PC-3 (cell line): ENCODE results near the gene BLCAP. TPM values are rescaled to one million over a fixed set of nuclear protein-coding genes. Genes with fewer than 3 reads are reported as not detected.

Experiments
- ATAC-seq: fragments of 200-7000 bp; cut with Tn5 transposase; 2 replicates; pipeline ENCODE4 v1.9.1; 2020; ENCODE audit warnings: mild to moderate bottlenecking, moderate library complexity
- BruUV-seq: library from RNA; stranded (reverse); fragments of 400-500 nt; replicated peaks from 2 replicates; lab custom pipeline; 2021; lab: Mats Ljungman, UMichigan
- CTCF ChIA-PET: fragments of 300-600 bp; sonication (Branson Sonifier 250); formaldehyde crosslinking; loops from one replicate; lab custom pipeline; 2022; ENCODE audit warnings: antibody characterized with exemption; lab: Charles Lee
- POLR2A ChIA-PET: fragments of 300-600 bp; sonication (Branson Sonifier 250); formaldehyde crosslinking; loops from one replicate; lab custom pipeline; 2022; ENCODE audit warnings: antibody characterized with exemption; ENCODE audit not compliant: unreplicated experiment; lab: Charles Lee
- DNase-seq: peaks from one replicate; pipeline ENCODE4 v3.0.0-alpha.2; 2015
- H2AFZ ChIP-seq: fragments of 300-600 bp; sonication (generic); 2 replicates; pipeline ENCODE4 v1.6.0; 2016; ENCODE audit warnings: antibody characterized with exemption, low read length
- H3F3A ChIP-seq: fragments of 300-600 bp; sonication (generic); one replicate; pipeline ENCODE4 v1.6.0; 2017; ENCODE audit warnings: antibody characterized with exemption, low read length, control low read depth, mild to moderate bottlenecking; ENCODE audit not compliant: unreplicated experiment
- H3K27ac ChIP-seq: fragments of 300-600 bp; sonication (generic); 2 replicates; pipeline ENCODE4 v1.5.1; 2016; ENCODE audit warnings: mild to moderate bottlenecking, low read length
- H3K27me3 ChIP-seq: fragments of 300-600 bp; sonication (generic); 2 replicates; pipeline ENCODE4 v1.6.1; 2016; ENCODE audit warnings: low read length, mixed read lengths
- H3K36me3 ChIP-seq: fragments of 300-600 bp; sonication (generic); 2 replicates; pipeline ENCODE4 v1.6.1; 2016; ENCODE audit warnings: low read depth, mixed run types, low read length, mixed read lengths
- H3K4me1 ChIP-seq: fragments of 300-600 bp; sonication (generic); 2 replicates; pipeline ENCODE4 v1.5.1; 2016; ENCODE audit warnings: low read length; ENCODE audit not compliant: insufficient read depth
- H3K4me2 ChIP-seq: fragments of 300-600 bp; sonication (generic); 2 replicates; pipeline ENCODE4 v1.6.0; 2016; ENCODE audit warnings: low read length
- H3K4me3 ChIP-seq: fragments of 300-600 bp; sonication (generic); 2 replicates; pipeline ENCODE4 v1.5.1; 2016; ENCODE audit warnings: mild to moderate bottlenecking, low read length, mixed read lengths
- H3K79me2 ChIP-seq: fragments of 300-600 bp; sonication (generic); 2 replicates; pipeline ENCODE4 v1.6.1; 2017; ENCODE audit warnings: low read length, mixed read lengths
- H3K9ac ChIP-seq: fragments of 300-600 bp; sonication (generic); 2 replicates; pipeline ENCODE4 v1.6.0; 2016; ENCODE audit warnings: mild to moderate bottlenecking, low read length
- H3K9me2 ChIP-seq: fragments of 300-600 bp; sonication (generic); replicated peaks from 2 replicates; pipeline ENCODE4 v1.6.1; 2016; ENCODE audit warnings: mixed run types, low read length, mixed read lengths
- H3K9me3 ChIP-seq: fragments of 300-600 bp; sonication (generic); 2 replicates; pipeline ENCODE4 v1.6.1; 2016; ENCODE audit warnings: low read length, mixed read lengths
- H4K20me1 ChIP-seq: fragments of 300-600 bp; sonication (generic); 2 replicates; pipeline ENCODE4 v1.6.1; 2016; ENCODE audit warnings: low read length, mixed read lengths
- EZH2 ChIP-seq: fragments of 300-600 bp; sonication (generic); IDR thresholded peaks from one replicate; pipeline ENCODE4 v1.6.1; 2017; ENCODE audit warnings: antibody characterized with exemption, mild to moderate bottlenecking, low read length; ENCODE audit not compliant: unreplicated experiment
- EZH2phosphoT487 ChIP-seq: fragments of 300-600 bp; sonication (generic); IDR thresholded peaks from 2 replicates; pipeline ENCODE4 v1.6.1; 2018; ENCODE audit warnings: mild to moderate bottlenecking, antibody characterized with exemption, low read length, borderline replicate concordance
- intact Hi-C: fragments of 100-400 bp; cut with micrococcal nuclease; formaldehyde crosslinking; loops from 2 replicates; pipeline ENCODE4 v1.9.0; 2023
- total RNA-seq: library from RNA; depleted of rRNA; stranded (reverse); fragments of >200 nt; gene quantifications from 2 replicates; pipeline ENCODE4 v1.2.3, GENCODE V29; 2014
- TF ChIP-seq, protein P1 (sequence below): fragments of 300-600 bp; sonication (generic); conservative IDR thresholded peaks from 2 replicates; pipeline ENCODE4 v1.5.1; 2017; ENCODE audit warnings: antibody characterized with exemption, low read depth, mild to moderate bottlenecking, low read length

The BLCAP gene
- total RNA-seq, 1 experiment from 2014 or later: 100 TPM

DNA sequence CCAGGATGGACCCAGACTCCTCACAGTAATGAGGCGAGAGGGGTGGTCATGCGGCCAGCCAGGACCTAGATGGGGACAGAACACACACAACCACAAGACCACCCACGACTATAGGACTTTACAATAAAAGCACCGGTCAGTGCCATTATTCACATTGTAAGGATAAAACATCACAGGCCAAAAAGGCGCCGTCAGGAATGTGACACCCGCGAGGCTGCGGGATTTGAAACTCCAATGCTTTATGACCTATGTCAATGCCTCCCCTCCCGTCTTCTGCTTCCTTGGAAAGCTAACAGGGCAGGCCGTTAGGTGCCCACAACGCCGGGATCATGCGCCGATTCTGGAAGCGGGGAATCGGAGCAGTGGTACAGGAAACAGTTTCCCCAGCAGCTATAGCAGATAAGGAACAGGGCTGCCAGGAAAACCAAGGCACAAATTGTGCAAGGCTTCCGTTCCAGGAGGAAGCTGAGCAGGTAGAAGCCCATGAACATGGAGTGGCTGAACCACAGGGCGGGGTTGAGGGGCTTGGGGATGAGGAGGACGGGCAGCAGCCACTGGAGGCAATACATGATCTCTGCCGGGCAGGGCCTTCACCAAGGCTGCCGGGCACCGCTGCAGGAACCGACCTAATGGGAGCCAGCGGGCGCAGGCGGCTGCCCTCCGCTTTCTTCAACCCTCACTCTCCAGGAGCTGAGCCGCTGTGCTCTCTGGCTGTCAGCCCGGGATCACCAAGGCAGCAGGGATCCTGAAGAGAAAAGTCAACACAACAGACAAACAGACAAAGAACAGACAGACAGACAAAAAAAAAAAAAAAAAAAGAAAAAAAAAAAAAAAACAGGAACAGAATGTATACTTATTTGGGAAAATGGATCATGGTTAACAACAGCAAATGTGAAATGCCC, 8.8 kb downstream of the BLCAP start:
- CTCF ChIA-PET: no interaction called here
- H3K27me3 ChIP-seq: no peaks in the 10 kb centered on the region
- no peak overlapping the region for H3K4me3 ChIP-seq
- intact Hi-C loops: no loop called here
- no peak overlapping the region for H3K9ac ChIP-seq
- no peak overlapping the region for H3K27ac ChIP-seq
- no peak for DNase-seq
- peaks cover 56% of the 10 kb centered on the region for H4K20me1 ChIP-seq
- no peak for TF ChIP-seq EZH2phosphoT487
- no peak for TF ChIP-seq EZH2
- TF ChIP-seq, protein P1, sequence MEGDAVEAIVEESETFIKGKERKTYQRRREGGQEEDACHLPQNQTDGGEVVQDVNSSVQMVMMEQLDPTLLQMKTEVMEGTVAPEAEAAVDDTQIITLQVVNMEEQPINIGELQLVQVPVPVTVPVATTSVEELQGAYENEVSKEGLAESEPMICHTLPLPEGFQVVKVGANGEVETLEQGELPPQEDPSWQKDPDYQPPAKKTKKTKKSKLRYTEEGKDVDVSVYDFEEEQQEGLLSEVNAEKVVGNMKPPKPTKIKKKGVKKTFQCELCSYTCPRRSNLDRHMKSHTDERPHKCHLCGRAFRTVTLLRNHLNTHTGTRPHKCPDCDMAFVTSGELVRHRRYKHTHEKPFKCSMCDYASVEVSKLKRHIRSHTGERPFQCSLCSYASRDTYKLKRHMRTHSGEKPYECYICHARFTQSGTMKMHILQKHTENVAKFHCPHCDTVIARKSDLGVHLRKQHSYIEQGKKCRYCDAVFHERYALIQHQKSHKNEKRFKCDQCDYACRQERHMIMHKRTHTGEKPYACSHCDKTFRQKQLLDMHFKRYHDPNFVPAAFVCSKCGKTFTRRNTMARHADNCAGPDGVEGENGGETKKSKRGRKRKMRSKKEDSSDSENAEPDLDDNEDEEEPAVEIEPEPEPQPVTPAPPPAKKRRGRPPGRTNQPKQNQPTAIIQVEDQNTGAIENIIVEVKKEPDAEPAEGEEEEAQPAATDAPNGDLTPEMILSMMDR: no peak
- no peaks in the 10 kb centered on the region for H3F3A ChIP-seq
- H3K79me2 ChIP-seq: peaks cover 99% of the 10 kb centered on the region
- peaks cover 42% of the 10 kb centered on the region for H3K36me3 ChIP-seq
- H3K4me2 ChIP-seq: no peak overlapping the region
- peaks cover 12% of the 10 kb centered on the region for H3K4me1 ChIP-seq
- no TSS peak for BruUV-seq
- POLR2A ChIA-PET: no interaction called here
- H3K9me2 ChIP-seq: no peaks in the 10 kb centered on the region
- no peaks in the 10 kb centered on the region for H3K9me3 ChIP-seq
- ATAC-seq: no peak
- no peak overlapping the region for H2AFZ ChIP-seq

DNA sequence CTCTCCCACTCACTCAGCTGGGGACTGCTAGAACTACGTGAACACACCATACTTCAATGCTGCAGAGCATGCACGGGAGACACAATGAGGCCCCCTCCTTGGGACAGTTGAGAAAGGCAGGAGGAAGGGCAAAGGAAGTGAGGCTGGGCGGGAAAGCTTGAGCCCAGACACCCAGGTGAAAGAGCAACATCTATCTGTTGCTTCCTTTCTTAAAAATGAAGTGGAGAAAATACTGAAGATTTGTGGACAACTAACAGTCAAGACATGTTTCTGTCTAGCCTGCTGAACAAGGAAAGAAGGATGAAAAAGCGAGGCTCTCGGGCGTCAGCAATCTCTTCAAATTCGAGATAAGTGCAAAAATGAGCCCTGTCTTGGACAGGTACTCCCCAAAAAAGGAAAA, 9.6 kb downstream of the BLCAP start:
- intact Hi-C loops: no loop called here

More for the DNA sequence above, 9.6 kb downstream of the BLCAP start:
- ChIA-PET CTCF (no interaction called here), POLR2A (no interaction called here)
- no peaks in the 10 kb centered on the region for H3K9me3 ChIP-seq
- no peaks in the 10 kb centered on the region for H3K9me2 ChIP-seq
- TF ChIP-seq EZH2 (no peak), EZH2phosphoT487 (no peak)
- TF ChIP-seq, protein P1: no peak
- no peak overlapping the region for H3K9ac ChIP-seq
- H3K27ac ChIP-seq: no peak overlapping the region
- H4K20me1 ChIP-seq: peaks cover 48% of the 10 kb centered on the region
- peaks cover 11% of the 10 kb centered on the region for H3K4me1 ChIP-seq
- no peaks in the 10 kb centered on the region for H3F3A ChIP-seq
- H2AFZ ChIP-seq: no peak overlapping the region
- H3K27me3 ChIP-seq: no peaks in the 10 kb centered on the region
- no peak overlapping the region for H3K4me2 ChIP-seq
- ATAC-seq: no peak
- H3K36me3 ChIP-seq: peaks cover 48% of the 10 kb centered on the region
- no TSS peak for BruUV-seq
- DNase-seq: no peak
- peaks cover 98% of the 10 kb centered on the region for H3K79me2 ChIP-seq
- no peak overlapping the region for H3K4me3 ChIP-seq
